KMS-11 (cell line): Measurements from ENCODE around the gene TLK2.

ENCODE experiments used
- H2AFZ ChIP-seq: fragments of 200-600 bp; sonication (generic); 2 replicates; pipeline ENCODE4 v1.6.1; 2016; ENCODE audit warnings: antibody characterized with exemption, mixed run types, low read depth
- H3K27ac ChIP-seq: fragments of 200-600 bp; sonication (generic); 2 replicates; pipeline ENCODE4 v1.6.1; 2016; ENCODE audit warnings: mild to moderate bottlenecking, mixed run types
- H3K27me3 ChIP-seq: fragments of 200-600 bp; sonication (generic); 2 replicates; pipeline ENCODE4 v1.6.1; 2017; ENCODE audit warnings: mild to moderate bottlenecking, low read depth, mixed run types, moderate library complexity; ENCODE audit not compliant: insufficient read depth
- H3K36me3 ChIP-seq: fragments of 200-600 bp; sonication (generic); 2 replicates; pipeline ENCODE4 v1.6.1; 2017; ENCODE audit warnings: mild to moderate bottlenecking, mixed run types; ENCODE audit not compliant: insufficient read depth
- H3K4me1 ChIP-seq: fragments of 200-600 bp; sonication (generic); 2 replicates; pipeline ENCODE4 v1.6.1; 2016; ENCODE audit warnings: mild to moderate bottlenecking, low read depth, mixed run types; ENCODE audit not compliant: poor library complexity, severe bottlenecking
- H3K4me2 ChIP-seq: fragments of 200-600 bp; sonication (generic); 2 replicates; pipeline ENCODE4 v1.7.0; 2016; ENCODE audit warnings: mild to moderate bottlenecking, mixed run types
- H3K4me3 ChIP-seq: fragments of 200-600 bp; sonication (generic); IDR thresholded peaks from 2 replicates; pipeline ENCODE4 v1.6.1; 2017; ENCODE audit warnings: low read depth, low read length, mixed read lengths; ENCODE audit not compliant: insufficient read depth
- H3K79me2 ChIP-seq: fragments of 200-600 bp; sonication (generic); 2 replicates; pipeline ENCODE4 v1.6.1; 2016; ENCODE audit warnings: low read depth, mixed run types; ENCODE audit not compliant: insufficient read depth
- H3K9ac ChIP-seq: fragments of 200-600 bp; sonication (generic); 2 replicates; pipeline ENCODE4 v1.6.1; 2016; ENCODE audit warnings: mild to moderate bottlenecking, mixed run types
- H4K20me1 ChIP-seq: fragments of 200-600 bp; sonication (generic); 2 replicates; pipeline ENCODE4 v1.6.1; 2016; ENCODE audit warnings: mild to moderate bottlenecking, mixed run types; ENCODE audit not compliant: insufficient read depth
- TF ChIP-seq, protein P1 (sequence below): fragments of 200-600 bp; sonication (generic); conservative IDR thresholded peaks from 2 replicates; pipeline ENCODE4 v1.6.1; 2017; ENCODE audit warnings: low read depth, mild to moderate bottlenecking, antibody characterized with exemption, low read length, moderate library complexity, mixed read lengths

Gene TLK2

DNA sequence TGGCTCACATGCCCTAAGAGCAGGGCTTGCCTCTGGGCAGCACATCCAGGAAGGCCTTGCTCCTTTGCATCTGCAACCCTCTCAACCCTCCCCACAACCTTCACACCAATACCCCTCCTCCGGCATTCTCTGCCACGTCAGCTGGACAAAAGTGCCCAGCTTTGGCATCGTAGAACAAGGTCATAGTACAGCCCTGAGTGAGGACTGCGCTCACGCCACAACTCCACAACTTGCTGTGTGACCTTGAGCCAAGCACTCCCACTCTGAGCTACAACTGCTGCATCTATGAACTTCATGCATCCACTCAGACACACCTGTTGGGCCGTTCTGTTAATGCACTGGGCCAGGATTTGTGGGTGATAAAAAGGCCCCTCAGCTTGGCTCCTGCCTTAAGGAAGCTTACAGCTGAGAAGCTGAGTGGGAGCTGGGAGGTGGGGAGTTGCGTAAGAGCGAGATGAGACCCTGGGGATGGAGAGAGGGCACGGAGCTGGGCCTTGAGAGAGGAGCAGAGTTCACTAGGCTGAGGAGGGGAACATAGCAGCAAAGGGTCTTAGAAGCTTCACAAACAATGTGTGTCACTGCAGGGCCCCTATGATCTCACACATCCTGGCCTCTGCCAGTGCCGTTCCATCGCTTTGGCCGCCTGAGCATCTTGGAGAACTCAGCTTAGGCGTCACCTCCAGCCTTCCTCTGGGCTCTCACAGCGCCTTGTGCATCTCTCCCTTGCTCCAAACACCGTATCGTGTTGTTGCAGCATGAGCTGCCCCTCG lies 140.2 kb downstream of the TLK2 start:
- Histone ChIP-seq H3K27me3 (no peaks in the 10 kb centered on the region), H3K27ac (no peak overlapping the region), H3K79me2 (no peaks in the 10 kb centered on the region), H3K4me3 (no peak overlapping the region), H2AFZ (no peak overlapping the region), H3K4me1 (no peaks in the 10 kb centered on the region), H3K4me2 (no peak overlapping the region), H4K20me1 (no peaks in the 10 kb centered on the region), H3K9ac (no peak overlapping the region), H3K36me3 (no peaks in the 10 kb centered on the region)
- TF ChIP-seq, protein P1, sequence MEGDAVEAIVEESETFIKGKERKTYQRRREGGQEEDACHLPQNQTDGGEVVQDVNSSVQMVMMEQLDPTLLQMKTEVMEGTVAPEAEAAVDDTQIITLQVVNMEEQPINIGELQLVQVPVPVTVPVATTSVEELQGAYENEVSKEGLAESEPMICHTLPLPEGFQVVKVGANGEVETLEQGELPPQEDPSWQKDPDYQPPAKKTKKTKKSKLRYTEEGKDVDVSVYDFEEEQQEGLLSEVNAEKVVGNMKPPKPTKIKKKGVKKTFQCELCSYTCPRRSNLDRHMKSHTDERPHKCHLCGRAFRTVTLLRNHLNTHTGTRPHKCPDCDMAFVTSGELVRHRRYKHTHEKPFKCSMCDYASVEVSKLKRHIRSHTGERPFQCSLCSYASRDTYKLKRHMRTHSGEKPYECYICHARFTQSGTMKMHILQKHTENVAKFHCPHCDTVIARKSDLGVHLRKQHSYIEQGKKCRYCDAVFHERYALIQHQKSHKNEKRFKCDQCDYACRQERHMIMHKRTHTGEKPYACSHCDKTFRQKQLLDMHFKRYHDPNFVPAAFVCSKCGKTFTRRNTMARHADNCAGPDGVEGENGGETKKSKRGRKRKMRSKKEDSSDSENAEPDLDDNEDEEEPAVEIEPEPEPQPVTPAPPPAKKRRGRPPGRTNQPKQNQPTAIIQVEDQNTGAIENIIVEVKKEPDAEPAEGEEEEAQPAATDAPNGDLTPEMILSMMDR, result no peak

DNA sequence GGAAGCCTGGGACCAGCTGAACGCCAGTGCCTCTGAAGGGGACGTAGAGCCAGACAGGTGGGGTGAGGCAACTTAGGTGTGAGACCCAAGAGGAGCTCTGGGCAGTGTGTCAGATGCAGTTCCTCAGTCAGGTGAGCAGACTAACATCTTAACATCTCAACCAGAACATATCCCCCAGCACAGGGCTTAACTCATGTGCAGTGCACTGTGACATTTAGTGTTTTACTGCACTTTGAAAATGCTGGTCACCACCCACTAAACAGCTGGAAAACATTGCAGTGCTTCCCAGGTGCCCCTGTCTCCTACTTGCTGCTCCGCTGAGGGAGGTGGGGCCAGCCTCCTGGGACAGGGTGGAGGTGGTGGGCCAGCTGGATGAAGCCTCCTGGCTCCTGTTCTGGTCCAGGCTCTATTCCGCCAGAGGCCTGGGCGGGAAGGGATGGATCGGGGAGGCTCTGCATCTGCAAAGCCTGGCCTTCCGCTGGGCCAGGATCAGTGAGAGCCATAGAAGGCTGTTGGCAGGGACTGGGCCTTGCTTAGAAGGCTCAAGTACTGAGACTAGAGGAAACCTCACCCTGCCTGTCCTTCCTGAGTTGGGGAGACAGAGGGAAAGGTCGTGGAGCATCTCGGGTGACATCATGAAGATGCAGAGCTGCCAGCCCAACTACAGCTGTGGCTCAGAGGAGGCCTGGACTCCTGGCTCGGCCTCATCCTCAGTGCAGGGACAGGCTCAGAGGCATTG lies 141.0 kb downstream of the TLK2 start:
- Histone ChIP-seq H4K20me1 (no peaks in the 10 kb centered on the region), H3K4me2 (no peak overlapping the region), H3K27me3 (no peaks in the 10 kb centered on the region), H3K4me3 (no peak overlapping the region), H2AFZ (no peak overlapping the region), H3K27ac (no peak overlapping the region), H3K4me1 (no peaks in the 10 kb centered on the region), H3K79me2 (no peaks in the 10 kb centered on the region), H3K36me3 (no peaks in the 10 kb centered on the region), H3K9ac (no peak overlapping the region)
- TF ChIP-seq, protein P1, result no peak

DNA sequence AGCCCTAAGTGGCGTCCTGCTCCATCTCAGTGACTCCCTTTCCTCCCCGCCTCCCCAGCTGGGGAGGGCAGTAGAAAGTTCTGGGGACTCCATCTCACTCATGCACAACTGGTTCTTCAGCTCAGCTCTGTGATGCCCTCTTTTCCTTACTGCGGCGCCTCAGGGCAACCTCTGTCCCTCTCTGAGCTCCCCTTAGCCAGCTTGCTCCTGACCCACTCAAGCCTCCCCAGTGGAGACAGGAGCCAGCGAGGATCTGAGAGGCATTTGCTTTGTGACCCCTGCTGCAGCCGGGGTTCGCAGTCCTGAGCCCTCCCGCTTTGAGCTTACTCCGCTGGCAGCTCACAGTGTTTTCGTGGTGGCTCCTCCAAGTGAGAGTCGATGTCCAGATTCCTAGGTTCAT lies 142.6 kb downstream of the TLK2 start:
- no peaks in the 10 kb centered on the region for H3K4me1 ChIP-seq
- H3K79me2 ChIP-seq, result no peaks in the 10 kb centered on the region
- H2AFZ ChIP-seq, result no peak overlapping the region

DNA sequence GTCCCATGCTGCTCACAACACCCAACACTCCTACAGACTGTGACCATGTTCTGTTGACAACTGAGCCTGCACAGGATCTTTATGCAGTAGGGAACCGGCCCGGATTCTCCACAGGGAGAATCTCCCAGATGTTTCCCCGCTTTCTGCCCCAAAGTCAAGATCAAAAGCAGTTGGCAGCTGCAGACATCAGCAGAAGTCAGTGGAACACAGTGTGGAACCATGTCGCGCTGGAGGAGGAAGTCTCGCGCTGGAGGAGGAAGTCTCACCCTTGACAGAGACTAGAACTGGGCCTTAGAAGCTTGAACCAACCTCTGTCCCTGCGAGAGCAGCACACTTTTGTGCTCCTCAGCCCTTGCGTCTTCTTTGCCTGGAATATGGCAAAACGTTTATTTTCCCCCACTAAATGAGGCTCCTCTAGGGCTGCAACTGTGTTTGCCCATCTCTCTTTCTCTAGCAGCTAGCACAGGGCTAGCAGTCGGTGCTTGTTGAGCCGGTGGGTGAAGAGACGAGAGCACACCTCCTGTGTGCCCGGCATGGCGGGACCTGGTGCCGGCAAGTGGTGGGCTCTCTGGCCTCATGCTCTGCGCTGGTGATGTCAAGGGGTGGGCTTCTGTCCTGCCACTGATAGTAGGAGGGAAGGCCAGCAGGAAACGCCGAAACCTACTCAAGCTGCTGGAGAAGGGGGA lies 146.7 kb downstream of the TLK2 start:
- H3K27ac ChIP-seq, result no peak overlapping the region
- no peaks in the 10 kb centered on the region for H3K36me3 ChIP-seq
- H3K4me1 ChIP-seq, result no peaks in the 10 kb centered on the region
- no peaks in the 10 kb centered on the region for H4K20me1 ChIP-seq
- H3K27me3 ChIP-seq, result peaks cover 26% of the 10 kb centered on the region
- TF ChIP-seq, protein P1, result no peak
- no peak overlapping the region for H2AFZ ChIP-seq
- H3K4me2 ChIP-seq, result no peak overlapping the region
- no peak overlapping the region for H3K4me3 ChIP-seq
- H3K79me2 ChIP-seq, result no peaks in the 10 kb centered on the region
- H3K9ac ChIP-seq, result no peak overlapping the region

More for the DNA sequence above, 142.6 kb downstream of the TLK2 start:
- TF ChIP-seq, protein P1, result no peak
- H3K36me3 ChIP-seq, result no peaks in the 10 kb centered on the region
- H3K27ac ChIP-seq, result no peak overlapping the region
- H3K27me3 ChIP-seq, result no peaks in the 10 kb centered on the region
- H3K4me2 ChIP-seq, result no peak overlapping the region
- no peaks in the 10 kb centered on the region for H4K20me1 ChIP-seq
- no peak overlapping the region for H3K4me3 ChIP-seq
- H3K9ac ChIP-seq, result no peak overlapping the region
